NCI-H2196 treated with DMSO at 0.1 percent for 48 hours (cell line): ENCODE results near the gene SART1.
A peak's percentile ranks its signal among the peaks of the same experiment; 100 is the strongest.
"Not testable (repeated sequence)": the region's sequence is repeated elsewhere in the genome, so short reads cannot be mapped to it uniquely, and the experiment has no call there.

Experiments used
- DNase-seq: peaks from one replicate; lab custom pipeline; 2025; ENCODE audit not compliant: unreplicated experiment; lab: John Stamatoyannopoulos, UW

SART1 gene

DNA sequence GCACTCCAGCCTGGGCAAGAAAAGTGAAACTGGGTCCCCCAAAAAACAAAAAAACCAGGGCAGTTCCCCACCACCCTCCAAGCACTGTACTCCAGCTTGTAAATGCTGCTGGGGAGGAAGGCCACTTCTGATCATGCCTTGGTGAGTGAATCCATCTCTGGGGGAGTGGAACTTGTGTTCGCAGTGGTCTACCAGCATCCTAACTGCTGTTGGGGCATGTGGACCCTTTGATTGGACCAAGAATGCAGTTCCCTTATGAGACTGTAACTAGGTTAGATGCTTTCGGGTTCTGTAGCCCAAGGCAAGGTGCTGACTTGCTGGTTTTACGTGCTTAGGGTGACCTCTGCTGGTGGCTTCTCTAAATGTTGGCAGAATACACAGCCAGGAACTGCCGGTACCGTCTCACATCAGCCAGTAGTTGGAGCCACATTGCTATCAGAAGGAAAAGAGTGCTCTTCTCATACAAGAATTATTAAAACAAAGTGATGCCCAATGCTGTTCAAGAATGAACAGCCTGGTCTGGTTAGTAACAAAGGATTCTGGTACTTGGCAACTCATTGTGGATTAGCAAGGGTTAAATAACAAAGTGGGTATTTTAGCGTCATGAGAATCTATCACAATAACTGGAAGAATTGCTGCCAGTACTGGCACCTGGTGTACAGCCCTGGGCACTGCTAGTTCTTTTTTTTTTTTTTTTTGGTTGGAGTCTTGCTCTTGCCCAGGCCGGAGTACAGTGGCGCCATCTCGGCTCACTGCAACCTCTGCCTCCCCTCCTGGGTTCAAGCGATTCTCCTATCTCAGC lies 27.5 kb downstream of the SART1 start:
- peak; percentile 89 for DNase-seq

DNA sequence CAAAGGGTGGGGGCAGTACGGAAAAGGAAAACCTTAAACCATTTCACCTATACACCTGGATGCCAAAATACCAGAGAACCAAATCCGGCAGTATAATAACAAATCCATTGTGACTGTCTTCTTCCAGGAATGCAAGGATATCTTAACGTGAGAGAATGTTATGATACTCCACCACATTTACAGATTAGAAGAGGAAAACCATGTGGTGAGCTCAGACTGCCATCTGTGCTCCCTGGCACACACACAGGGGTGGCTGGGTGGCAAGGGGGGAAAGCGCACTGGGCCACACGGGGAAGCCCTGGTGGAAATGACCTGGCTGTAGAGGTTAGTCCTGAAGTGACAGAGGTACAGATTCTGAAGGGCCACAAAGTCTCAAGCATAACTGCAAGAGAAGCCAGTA lies 30.5 kb downstream of the SART1 start:
- no peak for DNase-seq

DNA sequence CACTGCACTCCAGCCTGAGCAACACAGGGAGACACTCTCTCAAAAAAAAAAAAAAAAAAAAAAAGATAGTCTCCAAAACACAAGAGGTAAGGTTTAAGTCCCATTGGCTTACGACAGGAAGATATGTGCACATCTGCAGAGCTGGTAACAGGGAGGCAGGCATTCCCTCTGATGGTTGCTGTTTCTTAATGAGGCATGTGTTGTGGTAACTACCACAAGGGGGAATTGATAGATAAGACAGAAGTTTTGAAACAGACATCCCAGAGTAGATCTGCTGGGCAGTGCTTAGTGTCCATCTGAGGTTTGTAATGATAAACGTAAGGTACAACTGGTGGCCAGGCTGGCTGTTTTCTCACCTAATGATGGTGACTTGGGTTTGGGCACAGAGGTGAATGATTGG lies 35.8 kb downstream of the SART1 start:
- DNase-seq = no peak

DNA sequence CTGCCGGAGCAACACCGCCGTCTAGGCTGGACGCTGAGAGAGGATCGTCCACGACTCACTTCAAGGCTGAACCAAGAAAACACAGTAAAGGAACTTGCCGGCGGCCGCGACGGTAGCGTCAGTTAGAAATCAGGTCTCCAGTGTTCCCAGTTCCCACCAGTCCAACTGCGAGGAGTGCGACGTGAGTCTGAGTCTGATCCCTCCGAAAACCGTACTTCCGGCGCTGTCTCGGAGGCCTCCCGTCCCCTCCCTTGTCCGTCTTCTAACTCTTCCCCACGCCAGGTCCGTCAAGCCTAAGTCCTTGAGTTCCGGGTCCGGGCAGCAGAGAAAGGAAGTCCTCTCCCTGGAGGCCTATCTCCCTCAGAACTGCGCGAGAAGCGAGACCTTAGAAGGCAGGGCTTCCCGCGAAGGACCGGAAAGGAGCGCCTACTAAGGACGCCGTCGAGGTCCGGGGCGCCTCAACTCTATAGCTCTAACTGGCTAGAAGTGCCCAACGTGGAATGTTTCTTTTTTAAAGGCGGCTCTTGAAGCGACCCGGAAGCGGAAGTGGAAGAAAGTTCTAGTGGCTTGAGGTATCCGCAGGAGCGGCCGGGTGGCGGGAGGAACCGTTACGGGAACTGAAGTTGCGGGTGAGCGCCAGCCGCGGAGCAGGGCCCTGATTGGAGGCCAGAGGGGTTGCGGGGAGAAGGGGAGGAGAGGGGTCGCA lies 40.6 kb downstream of the SART1 start, which contains the start of the genes BANF1 and EIF1AD:
BANF1 (plus strand) TSS at position 562 of the 706 bp plus-strand sequence. CDS start 748 bp downstream, outside the sequence.
EIF1AD (minus strand) TSS at position 216 of the 706 bp plus-strand sequence. CDS start 1,768 bp downstream, outside the sequence.
- peak; percentile 99 for DNase-seq

DNA sequence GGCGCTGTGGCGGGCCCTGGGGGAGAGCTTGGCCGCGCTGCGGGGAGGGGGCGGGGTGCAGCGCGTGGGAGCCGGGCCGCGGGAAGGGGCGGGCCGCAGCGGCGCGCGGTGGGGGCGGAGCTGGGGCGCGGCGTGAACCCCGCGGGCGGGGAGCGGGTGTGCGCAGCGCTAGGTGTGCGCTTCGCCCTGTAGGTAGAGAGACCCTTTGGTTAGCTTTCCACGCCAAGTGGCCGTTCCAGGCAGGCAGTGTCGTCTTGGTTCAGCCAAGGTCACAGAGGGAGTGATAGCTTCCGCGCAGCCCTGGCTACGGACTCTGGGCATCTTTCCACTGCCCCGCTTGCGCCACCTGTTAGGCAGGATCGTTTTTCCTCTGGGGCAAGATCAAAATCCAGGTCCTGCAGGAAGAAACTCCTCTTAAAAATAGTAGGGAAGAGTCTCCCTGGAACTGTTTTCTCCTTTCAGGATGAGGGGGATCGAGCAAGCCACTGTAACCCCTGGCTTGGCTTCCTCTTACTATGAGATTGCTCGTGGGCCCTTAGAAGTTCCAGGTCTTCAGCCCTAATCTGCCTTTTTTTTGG lies 41.2 kb downstream of the SART1 start:
- peak; percentile 56 for DNase-seq

DNA sequence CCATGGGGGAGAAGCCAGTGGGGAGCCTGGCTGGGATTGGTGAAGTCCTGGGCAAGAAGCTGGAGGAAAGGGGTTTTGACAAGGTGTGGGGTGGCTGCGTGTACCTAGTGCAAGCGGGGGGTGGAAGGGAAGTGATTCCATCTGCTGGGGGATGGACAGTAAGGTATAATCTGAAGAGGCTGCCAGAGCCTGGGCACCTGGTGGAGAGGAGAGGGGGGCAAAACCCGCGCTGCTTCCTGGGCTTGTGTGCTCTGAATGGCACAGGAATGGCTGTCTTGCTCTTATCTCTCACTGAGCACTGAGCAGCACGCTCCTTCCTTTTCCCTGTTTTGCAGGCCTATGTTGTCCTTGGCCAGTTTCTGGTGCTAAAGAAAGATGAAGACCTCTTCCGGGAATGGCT lies 41.8 kb downstream of the SART1 start:
- no peak for DNase-seq

DNA sequence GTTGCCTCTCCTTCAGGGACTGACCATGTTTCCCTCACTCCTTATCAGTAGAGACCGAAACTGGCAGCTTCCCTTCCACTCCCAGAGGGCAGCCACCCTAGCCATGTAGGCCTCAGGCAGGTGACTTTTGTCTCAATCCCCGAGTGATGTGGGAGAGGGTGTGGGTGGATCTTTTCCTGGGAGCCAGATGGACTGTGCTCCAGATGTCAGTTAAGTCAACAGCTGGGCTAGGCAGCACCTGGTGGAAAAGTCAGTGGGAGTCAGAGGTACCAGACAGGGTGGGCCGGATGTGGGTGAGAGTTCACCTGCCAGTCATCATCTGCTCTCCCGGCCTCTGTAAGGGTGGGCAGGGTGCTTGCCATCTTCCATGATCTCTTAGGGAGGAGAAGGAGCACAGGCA lies 42.7 kb downstream of the SART1 start:
- no peak for DNase-seq

DNA sequence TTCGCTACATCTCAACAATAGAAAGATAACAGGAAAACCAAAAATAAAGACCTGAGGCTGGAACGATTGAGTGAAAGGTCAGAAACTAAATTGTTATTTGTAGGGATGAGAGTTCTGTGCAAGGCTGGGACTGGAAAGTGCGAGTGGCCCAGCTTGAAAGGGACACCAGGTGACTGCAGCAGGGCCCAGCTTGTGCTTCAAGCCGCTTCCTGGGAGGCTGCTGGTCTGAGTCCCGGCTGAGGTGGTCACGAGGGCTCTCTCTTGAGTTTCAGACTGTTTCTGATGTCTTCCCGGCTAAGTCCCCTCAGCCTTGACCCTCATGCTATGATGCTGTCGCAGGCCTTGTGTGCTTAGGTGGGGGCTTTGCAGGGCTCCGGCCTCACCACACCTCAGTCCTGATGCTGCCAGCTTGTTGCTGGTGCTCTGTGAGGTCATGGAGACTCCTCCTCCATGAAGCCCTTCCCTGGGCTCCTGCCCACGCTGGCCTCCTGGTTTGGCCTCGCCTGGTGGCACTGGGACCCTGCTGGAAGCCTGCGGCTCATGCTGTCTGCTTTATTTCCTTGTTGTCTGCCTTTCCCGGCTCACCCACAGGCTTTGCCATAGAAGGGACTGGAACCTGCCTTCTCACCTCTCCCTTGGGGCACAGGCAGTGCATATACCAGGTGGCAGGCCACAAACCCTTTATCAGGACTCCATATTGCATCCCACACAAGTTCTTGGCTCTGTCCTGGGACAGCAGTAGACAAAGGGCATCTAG lies 44.8 kb downstream of the SART1 start:
- DNase-seq = no peak

DNA sequence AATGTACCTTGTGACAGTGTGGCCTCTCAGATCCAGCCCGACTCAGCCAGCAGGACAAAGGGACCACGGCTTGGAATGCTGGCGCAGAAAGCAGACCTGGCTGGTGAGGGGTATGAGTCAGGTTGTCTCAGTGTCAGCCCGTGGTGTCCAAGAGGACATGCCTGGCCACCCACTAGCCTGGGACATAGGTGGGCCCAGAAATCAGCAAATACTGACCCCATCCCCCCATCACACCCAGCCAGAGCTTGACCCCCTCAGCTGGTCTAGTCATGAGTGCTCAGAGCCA lies 45.3 kb downstream of the SART1 start:
- no peak for DNase-seq

DNA sequence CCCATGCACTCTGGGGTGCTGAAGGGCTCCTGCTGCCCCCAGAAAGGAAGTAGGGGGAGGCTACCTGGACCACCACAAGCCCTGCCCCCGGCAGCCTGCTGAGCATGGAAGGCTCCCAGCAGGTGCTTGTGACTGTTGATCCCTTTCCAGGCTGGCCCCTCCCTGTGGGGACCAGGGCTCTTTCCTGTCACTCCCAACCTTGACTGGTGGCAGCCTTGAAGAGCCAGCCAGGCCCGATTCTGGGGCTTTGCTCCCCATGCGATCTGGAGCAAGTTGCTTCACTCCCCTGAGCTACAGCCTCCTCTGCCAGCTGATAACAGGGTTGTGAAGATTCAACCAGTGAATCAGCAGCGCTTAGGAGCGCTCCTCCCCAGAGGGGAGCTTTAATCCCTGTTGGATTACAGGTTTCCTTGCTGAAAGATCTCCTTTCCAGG lies 45.7 kb downstream of the SART1 start:
- no peak for DNase-seq

DNA sequence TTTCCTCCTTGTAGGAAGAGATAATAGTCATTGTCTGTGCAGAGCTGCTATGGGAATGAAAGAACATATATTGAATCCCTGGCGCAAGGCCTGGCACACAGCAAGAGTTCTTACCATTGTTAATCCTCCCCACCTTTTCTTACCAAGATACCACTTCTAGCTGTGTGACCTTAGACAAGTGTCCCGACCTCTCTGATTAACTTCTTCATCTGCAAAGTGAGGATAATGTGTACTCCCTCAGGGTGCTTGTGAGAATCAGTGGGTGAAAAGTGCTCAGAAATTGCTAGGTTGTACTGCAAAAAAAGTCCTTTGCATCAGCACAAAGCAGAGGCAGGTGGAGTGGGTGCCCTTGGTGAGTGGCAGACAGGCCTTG lies 46.5 kb downstream of the SART1 start:
- no peak for DNase-seq

DNA sequence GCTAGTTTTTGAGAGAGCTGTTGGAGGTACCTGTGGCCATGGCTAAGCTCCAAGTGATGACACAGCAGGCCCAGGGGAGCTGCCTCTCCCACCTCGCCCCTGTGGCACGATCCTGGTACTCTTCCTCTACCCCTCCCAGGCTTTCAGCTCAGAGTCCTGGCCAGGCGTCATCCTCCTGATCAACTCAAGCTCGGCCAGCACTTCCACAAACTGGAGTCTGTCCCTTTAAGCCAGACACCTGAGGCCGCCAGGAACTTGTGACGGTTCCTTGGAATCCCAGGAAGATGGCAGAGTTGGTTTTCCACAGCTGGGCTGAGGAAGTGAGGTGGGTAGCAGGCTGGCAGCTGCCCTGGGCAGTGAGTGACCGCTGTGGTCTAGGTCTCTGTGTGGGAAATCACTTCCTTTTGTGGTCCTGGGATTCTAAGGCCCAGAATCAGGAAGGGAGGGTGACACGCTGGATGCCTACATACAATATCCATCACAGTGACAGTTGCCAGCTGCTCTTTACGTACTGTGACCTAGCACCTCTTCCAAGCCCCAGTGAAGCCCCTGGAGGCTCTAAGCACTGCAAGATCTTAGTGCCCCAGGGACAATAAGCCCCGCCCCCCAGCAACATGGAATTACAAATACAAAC lies 47.1 kb downstream of the SART1 start:
- no peak for DNase-seq

DNA sequence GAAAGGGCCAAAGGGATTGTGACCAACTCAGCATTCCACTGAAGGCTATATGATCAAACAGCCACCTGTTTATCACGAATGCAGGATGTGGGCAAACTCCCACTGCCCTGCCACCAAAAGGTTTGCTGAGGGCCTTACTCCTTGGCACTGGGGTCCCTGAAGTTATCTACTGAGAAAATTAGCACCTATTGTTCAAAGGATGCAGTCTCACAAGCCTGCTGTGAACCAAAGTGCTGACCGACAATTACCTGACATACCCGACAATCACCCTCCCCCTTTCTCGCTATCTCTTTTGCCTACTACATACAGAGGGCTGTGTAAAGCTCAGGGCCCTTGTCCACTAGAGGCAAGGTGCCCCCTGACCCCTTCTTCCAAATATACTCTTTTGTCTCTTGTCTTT lies 48.5 kb downstream of the SART1 start:
- DNase-seq = not testable (repeated sequence)

DNA sequence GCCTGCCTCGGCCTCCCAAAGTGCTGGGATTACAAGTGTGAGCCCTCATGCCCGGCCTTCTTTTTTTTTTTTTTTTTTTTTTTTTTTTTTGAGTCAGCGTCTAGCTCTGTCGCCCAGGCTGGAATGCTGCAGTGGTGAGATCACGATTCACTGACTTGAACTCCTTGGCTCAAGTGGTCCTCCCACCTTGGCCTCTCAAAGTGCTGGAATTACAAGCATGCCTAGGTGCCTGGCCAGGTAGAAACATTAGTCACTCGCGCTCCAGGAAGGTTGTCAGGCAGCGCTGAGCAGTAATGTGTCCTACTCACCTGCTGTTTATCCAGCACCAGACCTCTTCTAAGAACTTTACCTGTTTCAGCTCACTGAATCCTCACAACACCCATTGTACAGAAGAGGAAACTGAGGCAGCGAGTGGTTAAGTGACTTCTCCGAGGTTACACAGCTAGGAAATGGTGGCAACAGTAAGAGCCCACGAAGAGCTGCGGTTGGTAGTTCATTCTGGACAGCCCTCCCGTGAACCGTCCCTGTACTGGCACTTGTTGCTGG lies 49.8 kb downstream of the SART1 start:
- no peak for DNase-seq

DNA sequence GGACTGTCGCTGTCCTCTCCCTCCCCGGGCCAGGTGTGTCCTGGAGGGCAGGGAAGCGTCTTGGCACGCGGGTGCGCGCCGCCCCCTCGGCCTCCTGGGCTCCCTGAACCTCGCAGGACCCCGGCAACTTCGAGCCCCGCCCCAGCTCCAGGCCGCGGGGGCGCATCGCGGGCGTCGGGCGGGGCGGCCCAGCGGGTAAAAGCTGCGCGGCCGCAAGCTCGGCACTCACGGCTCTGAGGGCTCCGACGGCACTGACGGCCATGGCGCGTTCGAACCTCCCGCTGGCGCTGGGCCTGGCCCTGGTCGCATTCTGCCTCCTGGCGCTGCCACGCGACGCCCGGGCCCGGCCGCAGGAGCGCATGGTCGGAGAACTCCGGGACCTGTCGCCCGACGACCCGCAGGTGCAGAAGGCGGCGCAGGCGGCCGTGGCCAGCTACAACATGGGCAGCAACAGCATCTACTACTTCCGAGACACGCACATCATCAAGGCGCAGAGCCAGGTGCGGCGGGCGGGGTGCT lies 50.3 kb downstream of the SART1 start, which contains the start of gene CST6:
CST6 (plus strand) TSS at position 224 of the 519 bp plus-strand sequence; CDS start at position 261, 37 bp downstream.
- no peak for DNase-seq

DNA sequence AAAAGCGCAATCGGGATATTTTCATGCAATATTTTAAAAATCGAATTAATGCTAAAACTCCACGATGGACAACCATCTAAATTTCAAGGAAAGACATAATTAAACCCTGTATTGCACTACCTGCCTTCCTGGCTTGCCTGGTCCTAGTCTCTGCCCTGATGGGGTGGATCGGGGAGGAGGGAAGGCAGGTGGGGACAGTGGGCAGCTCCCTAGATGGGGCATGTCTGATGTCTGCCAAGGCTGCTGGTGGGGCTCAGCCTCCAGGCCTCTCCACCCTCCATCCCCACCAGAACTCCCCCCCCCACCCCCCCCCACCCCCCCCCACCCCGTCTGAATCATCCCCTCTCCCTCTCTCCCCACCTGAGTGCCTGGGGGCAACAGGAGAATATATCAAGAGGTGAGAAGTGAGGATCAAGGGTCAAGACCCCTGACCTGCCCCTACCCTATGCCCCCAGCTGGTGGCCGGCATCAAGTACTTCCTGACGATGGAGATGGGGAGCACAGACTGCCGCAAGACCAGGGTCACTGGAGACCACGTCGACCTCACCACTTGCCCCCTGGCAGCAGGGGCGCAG lies 50.9 kb downstream of the SART1 start:
- no peak for DNase-seq

DNA sequence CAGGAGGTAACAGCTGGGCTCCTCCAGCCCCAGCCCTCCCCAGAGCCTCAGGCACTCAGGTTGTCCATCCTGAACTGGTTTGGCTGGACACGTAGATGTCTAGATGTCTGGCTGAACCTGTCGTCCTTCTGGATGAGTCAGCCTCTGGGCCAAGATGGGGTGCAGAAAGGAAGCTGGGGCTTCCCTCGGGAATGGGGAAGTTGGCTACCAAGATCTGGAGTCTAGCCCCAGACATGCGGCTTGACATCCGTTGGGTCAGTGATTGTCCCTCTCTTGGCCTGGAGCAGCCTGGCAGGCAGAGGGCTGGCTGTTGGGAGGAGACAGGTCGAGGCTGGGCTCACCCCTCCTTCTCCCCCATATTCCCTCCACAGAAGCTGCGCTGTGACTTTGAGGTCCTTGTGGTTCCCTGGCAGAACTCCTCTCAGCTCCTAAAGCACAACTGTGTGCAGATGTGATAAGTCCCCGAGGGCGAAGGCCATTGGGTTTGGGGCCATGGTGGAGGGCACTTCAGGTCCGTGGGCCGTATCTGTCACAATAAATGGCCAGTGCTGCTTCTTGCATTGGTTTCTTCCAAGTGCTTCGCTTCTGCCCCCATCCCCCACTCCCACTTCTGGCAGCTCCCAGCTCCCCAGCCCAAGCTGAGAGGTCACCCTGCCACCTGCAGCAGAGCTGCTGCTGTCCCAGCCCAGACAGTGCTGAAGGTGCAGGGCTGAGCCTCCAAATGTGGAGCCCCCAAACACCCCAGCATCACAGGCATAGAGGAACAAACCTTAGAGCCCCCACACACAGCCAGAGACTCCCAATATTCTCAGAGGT lies 51.6 kb downstream of the SART1 start:
- DNase-seq = no peak

DNA sequence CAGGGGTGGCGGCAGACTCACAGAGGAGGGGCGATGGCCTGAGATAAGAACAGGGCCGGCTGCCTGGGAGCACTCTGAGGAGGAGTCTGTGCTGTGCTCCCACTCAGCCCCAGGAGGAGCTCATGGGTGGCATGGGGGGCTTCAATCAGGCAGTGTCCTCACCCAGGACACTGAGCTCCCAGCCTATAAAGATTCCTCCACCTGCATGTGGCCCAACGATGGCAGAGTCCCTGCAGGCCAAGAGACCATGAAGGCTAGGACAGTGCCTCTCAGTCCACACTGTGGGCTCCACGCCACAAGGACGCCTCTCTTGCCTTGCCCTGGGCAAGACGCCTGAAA lies 52.2 kb downstream of the SART1 start:
- no peak for DNase-seq

DNA sequence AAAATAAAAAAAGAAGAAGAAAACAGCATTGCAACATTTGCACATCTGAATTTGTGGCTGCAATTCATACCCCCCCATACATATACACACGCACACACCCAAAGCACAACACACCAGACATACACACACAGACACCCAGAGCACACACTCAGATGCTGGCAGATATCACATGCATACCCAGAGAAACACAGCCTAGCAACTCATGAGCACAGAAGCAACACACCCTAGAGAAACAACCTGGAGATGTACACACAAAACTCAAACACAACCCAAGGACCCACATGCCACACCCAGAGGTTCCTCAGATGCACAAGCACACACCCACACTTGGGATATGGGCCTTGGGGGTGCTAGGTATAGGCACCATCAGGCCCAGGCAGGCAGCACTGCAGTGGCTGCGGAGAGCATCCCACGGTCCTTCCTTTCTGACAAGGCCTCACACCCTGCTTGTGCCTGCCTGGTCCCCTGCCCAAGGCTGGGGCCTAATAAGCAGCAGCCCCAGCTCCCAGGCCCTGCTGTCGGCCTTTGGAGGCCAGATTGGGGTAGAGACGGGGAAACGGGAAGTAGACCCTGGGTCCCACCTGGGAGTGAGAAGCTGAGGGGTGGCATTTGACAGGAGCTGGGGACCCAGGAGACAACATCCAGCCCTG lies 53.4 kb downstream of the SART1 start:
- DNase-seq = no peak
